Loucy (cell line): Measurements from ENCODE around the gene ABCA6.

Source experiments
- H2AFZ ChIP-seq: fragments of 200-600 bp; sonication (generic); 2 replicates; pipeline ENCODE4 v1.6.0; 2016; ENCODE audit warnings: antibody characterized with exemption, mild to moderate bottlenecking, low read length, moderate library complexity
- H3F3A ChIP-seq: fragments of 200-600 bp; 2 replicates; pipeline ENCODE4 v1.6.0; 2016; ENCODE audit warnings: antibody characterized with exemption, low read depth, mild to moderate bottlenecking
- H3K27me3 ChIP-seq: fragments of 200-600 bp; sonication (generic); 2 replicates; pipeline ENCODE4 v1.6.1; 2014; ENCODE audit warnings: low read length, mild to moderate bottlenecking; ENCODE audit not compliant: insufficient read depth, poor library complexity, severe bottlenecking
- H3K36me3 ChIP-seq: fragments of 200-600 bp; sonication (generic); 2 replicates; pipeline ENCODE4 v1.6.1; 2016; ENCODE audit warnings: low read length; ENCODE audit not compliant: insufficient read depth
- H3K4me1 ChIP-seq: fragments of 200-600 bp; sonication (generic); 2 replicates; pipeline ENCODE4 v1.5.1; 2014; ENCODE audit warnings: low read length, mild to moderate bottlenecking; ENCODE audit not compliant: insufficient read depth, poor library complexity, severe bottlenecking
- H3K4me2 ChIP-seq: fragments of 200-600 bp; sonication (generic); 2 replicates; pipeline ENCODE4 v1.6.0; 2014; ENCODE audit warnings: antibody characterized with exemption, low read length, low read depth, mild to moderate bottlenecking; ENCODE audit not compliant: poor library complexity, severe bottlenecking
- H3K4me3 ChIP-seq: fragments of 200-600 bp; sonication (generic); 2 replicates; pipeline ENCODE4 v1.5.1; 2014; ENCODE audit warnings: low read length, mild to moderate bottlenecking, mixed read lengths; ENCODE audit not compliant: poor library complexity, severe bottlenecking
- H3K79me2 ChIP-seq: fragments of 200-600 bp; sonication (generic); 2 replicates; pipeline ENCODE4 v1.6.1; 2014; ENCODE audit warnings: low read length; ENCODE audit not compliant: insufficient read depth
- H3K9ac ChIP-seq: fragments of 200-600 bp; sonication (generic); 2 replicates; pipeline ENCODE4 v1.6.0; 2014; ENCODE audit warnings: mild to moderate bottlenecking, low read depth, low read length, moderate library complexity; ENCODE audit not compliant: poor library complexity, severe bottlenecking
- H3K9me2 ChIP-seq: fragments of 200-600 bp; sonication (generic); replicated peaks from 2 replicates; pipeline ENCODE4 v1.6.1; 2016; ENCODE audit warnings: low read depth, low read length, mixed read lengths
- H3K9me3 ChIP-seq: fragments of 200-600 bp; sonication (generic); 2 replicates; pipeline ENCODE4 v1.6.1; 2014; ENCODE audit warnings: mild to moderate bottlenecking, antibody characterized with exemption, low read length, low read depth; ENCODE audit not compliant: insufficient read depth
- H4K20me1 ChIP-seq: fragments of 200-600 bp; sonication (generic); 2 replicates; pipeline ENCODE4 v1.6.0; 2014; ENCODE audit warnings: antibody characterized with exemption, low read length, mild to moderate bottlenecking; ENCODE audit not compliant: insufficient read depth, poor library complexity, severe bottlenecking
- EZH2phosphoT487 ChIP-seq: fragments of 200-600 bp; IDR thresholded peaks from 2 replicates; pipeline ENCODE4 v1.6.1; 2018; ENCODE audit warnings: antibody characterized with exemption, mild to moderate bottlenecking, moderate library complexity, borderline replicate concordance
- TF ChIP-seq, protein P1 (sequence below): fragments of 200-600 bp; sonication (generic); conservative IDR thresholded peaks from 2 replicates; pipeline ENCODE4 v1.5.1; 2014; ENCODE audit warnings: mild to moderate bottlenecking, antibody characterized with exemption, low read length

Gene ABCA6, protein sequence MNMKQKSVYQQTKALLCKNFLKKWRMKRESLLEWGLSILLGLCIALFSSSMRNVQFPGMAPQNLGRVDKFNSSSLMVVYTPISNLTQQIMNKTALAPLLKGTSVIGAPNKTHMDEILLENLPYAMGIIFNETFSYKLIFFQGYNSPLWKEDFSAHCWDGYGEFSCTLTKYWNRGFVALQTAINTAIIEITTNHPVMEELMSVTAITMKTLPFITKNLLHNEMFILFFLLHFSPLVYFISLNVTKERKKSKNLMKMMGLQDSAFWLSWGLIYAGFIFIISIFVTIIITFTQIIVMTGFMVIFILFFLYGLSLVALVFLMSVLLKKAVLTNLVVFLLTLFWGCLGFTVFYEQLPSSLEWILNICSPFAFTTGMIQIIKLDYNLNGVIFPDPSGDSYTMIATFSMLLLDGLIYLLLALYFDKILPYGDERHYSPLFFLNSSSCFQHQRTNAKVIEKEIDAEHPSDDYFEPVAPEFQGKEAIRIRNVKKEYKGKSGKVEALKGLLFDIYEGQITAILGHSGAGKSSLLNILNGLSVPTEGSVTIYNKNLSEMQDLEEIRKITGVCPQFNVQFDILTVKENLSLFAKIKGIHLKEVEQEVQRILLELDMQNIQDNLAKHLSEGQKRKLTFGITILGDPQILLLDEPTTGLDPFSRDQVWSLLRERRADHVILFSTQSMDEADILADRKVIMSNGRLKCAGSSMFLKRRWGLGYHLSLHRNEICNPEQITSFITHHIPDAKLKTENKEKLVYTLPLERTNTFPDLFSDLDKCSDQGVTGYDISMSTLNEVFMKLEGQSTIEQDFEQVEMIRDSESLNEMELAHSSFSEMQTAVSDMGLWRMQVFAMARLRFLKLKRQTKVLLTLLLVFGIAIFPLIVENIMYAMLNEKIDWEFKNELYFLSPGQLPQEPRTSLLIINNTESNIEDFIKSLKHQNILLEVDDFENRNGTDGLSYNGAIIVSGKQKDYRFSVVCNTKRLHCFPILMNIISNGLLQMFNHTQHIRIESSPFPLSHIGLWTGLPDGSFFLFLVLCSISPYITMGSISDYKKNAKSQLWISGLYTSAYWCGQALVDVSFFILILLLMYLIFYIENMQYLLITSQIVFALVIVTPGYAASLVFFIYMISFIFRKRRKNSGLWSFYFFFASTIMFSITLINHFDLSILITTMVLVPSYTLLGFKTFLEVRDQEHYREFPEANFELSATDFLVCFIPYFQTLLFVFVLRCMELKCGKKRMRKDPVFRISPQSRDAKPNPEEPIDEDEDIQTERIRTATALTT (N-terminal part only)

DNA sequence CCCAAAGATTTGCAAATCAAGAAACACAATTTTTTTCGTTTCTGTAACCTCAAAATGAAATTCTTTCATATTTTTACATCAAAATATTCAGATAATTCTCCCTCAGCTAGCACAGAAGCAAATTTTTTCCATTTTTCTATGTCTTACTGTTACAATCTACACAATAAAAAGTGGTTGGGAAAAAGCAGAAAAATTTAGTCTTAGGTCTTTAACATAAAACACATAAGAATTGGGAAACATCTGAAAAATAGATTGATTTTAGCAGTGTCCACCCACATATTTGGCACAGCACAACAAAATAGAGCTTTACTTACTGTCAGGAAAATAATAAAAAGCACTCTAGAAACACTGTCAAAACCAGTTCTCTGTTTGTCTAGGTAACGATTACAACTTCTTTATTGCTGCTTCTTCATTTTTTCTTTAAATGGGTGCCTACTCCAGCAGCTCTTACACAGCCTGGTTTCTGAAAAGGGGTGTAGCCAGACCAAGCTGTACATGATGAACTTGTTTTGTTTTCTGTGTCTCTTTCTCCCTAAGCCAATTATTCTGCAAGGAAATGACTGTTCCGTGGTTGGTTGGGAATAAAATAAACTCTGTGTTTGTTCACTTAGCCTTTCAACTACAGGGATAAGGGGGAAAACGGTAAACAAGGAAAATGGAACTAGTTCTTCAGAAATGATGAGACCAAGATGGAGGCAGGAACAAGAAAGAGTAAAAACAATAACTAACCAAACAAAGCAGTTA, at the start of gene ABCA6:
Gene ABCA6, minus strand, starts transcription at position 465 of the 744 bp plus-strand sequence. CDS start 1,192 bp downstream, outside the sequence.
- H3K4me2 ChIP-seq, result no peak within 1 kb of the TSS
- no peak within 1 kb of the TSS for H3K4me3 ChIP-seq
- H3K4me1 ChIP-seq, result no peaks in the 10 kb centered on the region
- no peak within 1 kb of the TSS for H3K9ac ChIP-seq
- no peaks in the 10 kb centered on the region for H3K36me3 ChIP-seq
- no peaks in the 10 kb centered on the region for H3F3A ChIP-seq
- no peaks in the 10 kb centered on the region for H3K79me2 ChIP-seq
- H3K9me2 ChIP-seq, result no peaks in the 10 kb centered on the region
- H3K9me3 ChIP-seq, result no peaks in the 10 kb centered on the region
- TF ChIP-seq, protein P1, sequence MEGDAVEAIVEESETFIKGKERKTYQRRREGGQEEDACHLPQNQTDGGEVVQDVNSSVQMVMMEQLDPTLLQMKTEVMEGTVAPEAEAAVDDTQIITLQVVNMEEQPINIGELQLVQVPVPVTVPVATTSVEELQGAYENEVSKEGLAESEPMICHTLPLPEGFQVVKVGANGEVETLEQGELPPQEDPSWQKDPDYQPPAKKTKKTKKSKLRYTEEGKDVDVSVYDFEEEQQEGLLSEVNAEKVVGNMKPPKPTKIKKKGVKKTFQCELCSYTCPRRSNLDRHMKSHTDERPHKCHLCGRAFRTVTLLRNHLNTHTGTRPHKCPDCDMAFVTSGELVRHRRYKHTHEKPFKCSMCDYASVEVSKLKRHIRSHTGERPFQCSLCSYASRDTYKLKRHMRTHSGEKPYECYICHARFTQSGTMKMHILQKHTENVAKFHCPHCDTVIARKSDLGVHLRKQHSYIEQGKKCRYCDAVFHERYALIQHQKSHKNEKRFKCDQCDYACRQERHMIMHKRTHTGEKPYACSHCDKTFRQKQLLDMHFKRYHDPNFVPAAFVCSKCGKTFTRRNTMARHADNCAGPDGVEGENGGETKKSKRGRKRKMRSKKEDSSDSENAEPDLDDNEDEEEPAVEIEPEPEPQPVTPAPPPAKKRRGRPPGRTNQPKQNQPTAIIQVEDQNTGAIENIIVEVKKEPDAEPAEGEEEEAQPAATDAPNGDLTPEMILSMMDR, result no peak
- no peak for TF ChIP-seq EZH2phosphoT487
- H2AFZ ChIP-seq, result no peak within 1 kb of the TSS
- no peaks in the 10 kb centered on the region for H3K27me3 ChIP-seq
- H4K20me1 ChIP-seq, result no peaks in the 10 kb centered on the region

DNA sequence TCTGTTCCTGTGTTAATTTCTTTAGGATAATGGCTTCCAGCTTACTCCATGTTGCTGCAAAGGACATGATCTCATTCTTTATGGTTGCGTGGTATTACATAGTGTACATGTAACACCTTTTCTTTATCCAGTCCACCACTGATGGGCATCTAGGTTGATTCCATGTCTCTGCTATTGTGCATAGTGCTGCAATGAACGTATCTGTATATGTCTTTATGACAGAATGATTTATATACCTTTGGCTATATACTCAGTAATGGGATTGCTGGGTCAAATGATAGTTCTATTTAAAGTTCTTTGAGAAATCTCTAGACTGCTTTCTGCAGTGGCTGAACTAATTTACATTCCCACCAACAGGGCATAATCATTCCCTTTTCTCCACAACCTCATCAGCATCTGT, 47.1 kb upstream of the ABCA6 start:
- H3K27me3 ChIP-seq, result no peaks in the 10 kb centered on the region
- H4K20me1 ChIP-seq, result no peaks in the 10 kb centered on the region
- no peak overlapping the region for H3K4me3 ChIP-seq
- H3K9ac ChIP-seq, result no peak overlapping the region
- TF ChIP-seq, protein P1, result no peak
- no peaks in the 10 kb centered on the region for H3K79me2 ChIP-seq
- H3K4me1 ChIP-seq, result no peaks in the 10 kb centered on the region
- no peak overlapping the region for H3K4me2 ChIP-seq
- H3F3A ChIP-seq, result no peaks in the 10 kb centered on the region
- H3K36me3 ChIP-seq, result no peaks in the 10 kb centered on the region
- no peaks in the 10 kb centered on the region for H3K9me3 ChIP-seq
- no peaks in the 10 kb centered on the region for H3K9me2 ChIP-seq
- H2AFZ ChIP-seq, result no peak overlapping the region

DNA sequence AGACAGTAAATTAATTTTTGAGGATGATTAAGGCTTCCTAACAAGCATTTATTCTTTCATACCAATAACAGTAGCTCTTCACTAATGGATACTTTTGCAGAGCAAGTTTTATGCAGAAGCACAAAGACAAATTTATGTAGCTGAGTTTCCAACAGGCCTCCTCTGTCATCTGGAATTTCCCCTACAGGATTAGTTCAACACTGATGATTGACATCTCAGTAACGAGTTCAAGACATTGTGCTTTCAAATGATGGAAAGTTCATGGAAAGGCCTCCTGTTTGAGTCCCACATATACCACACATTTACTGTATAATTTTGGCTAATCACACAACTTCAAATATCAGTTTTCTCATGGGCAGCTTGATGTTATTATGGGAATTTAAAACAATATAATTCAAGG, 46.4 kb upstream of the ABCA6 start:
- no peaks in the 10 kb centered on the region for H3K79me2 ChIP-seq
- no peaks in the 10 kb centered on the region for H3K36me3 ChIP-seq
- no peak overlapping the region for H2AFZ ChIP-seq
- no peak overlapping the region for H3K4me3 ChIP-seq
- no peak overlapping the region for H3K9ac ChIP-seq
- TF ChIP-seq, protein P1, result no peak
- TF ChIP-seq EZH2phosphoT487, result no peak
- no peaks in the 10 kb centered on the region for H3K9me3 ChIP-seq
- H4K20me1 ChIP-seq, result no peaks in the 10 kb centered on the region
- no peaks in the 10 kb centered on the region for H3F3A ChIP-seq
- H3K4me1 ChIP-seq, result no peaks in the 10 kb centered on the region
- no peaks in the 10 kb centered on the region for H3K27me3 ChIP-seq
- no peak overlapping the region for H3K4me2 ChIP-seq
- H3K9me2 ChIP-seq, result no peaks in the 10 kb centered on the region
